ENCODE data around the gene ELF4. TPM values are rescaled to one million over a fixed set of nuclear protein-coding genes. Genes with fewer than 3 reads are reported as not detected.

Gene ELF4
- total and polyA plus RNA-seq, 2 of the 4 experiments (the other 2 are of a cell fraction) = 10.9 to 19.0 TPM

DNA sequence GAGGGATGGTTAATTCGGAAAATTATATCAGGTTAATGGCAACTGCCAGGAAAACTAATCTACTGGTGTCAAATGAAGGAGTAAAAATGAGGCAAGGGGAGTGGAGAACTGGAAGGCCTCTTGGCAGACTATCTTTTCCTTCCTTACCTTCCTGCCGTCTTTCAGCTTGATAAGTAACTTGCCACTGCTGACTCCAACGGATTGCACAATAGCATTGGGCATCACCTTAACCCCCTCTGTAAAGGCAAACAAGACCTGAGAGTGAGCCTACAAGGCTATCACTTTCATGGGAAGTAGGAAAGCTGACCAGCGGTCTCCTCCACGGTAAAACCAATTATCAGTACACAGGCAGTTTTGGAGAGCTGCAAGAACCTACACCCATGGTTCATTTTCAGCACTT lies 26.2 kb upstream of the ELF4 start:
- H2BK120ac ChIP-seq (ENCODE audit: low read depth, low read length) = no peak overlapping the region

More for the DNA sequence above, 26.2 kb upstream of the ELF4 start:
- Histone ChIP-seq H3K56ac (ENCODE audit: extremely low read depth, insufficient read depth, low read length) (no peak overlapping the region), H3K27me3 (ENCODE audit: control insufficient read depth, insufficient read depth, low read length) (peaks cover under 1% of the 10 kb centered on the region), H3K23ac (ENCODE audit: low read depth, low read length) (no peak overlapping the region), H4K91ac (ENCODE audit: insufficient read depth, low read depth, low read length) (no peak overlapping the region), H3K9me1 (ENCODE audit: insufficient read depth, low read length) (no peaks in the 10 kb centered on the region), H3K9me3 (ENCODE audit: control insufficient read depth, insufficient read depth, low read length) (no peaks in the 10 kb centered on the region), H2AK9ac (replicated peaks; ENCODE audit: low read depth, low read length, poor library complexity) (no peak overlapping the region), H2AFZ (replicated peaks; ENCODE audit: low read length, poor library complexity) (no peak overlapping the region), H3K27ac (ENCODE audit: insufficient read depth, low read length) (no peak overlapping the region), H3K18ac (ENCODE audit: low read depth, low read length) (no peak overlapping the region), H3K14ac (replicated peaks; ENCODE audit: low read depth, low read length) (no peak overlapping the region), H3K4ac (ENCODE audit: low read depth, low read length) (no peak overlapping the region), H3K79me1 (ENCODE audit: low read depth in 1 of 2, low read length in 2 of 2) (no peaks in the 10 kb centered on the region), H2BK5ac (ENCODE audit: low read depth, low read length, poor library complexity, severe bottlenecking) (no peak overlapping the region), H3K4me1 (ENCODE audit: control insufficient read depth, insufficient read depth, low read length) (no peaks in the 10 kb centered on the region), H3K4me2 (ENCODE audit: low read depth, low read length) (no peak overlapping the region), H2BK20ac (ENCODE audit: low read depth, low read length) (no peak overlapping the region), H2BK15ac (ENCODE audit: low read depth, low read length) (no peak overlapping the region), H4K5ac (ENCODE audit: low read depth, low read length) (no peak overlapping the region), H3K4me3 (ENCODE audit: insufficient read depth, low read depth, low read length) (no peak overlapping the region), H4K20me1 (ENCODE audit: insufficient read depth, low read length) (no peaks in the 10 kb centered on the region), H3K9ac (ENCODE audit: low read depth, low read length) (no peak overlapping the region), H2AK5ac (ENCODE audit: low read depth, low read length) (no peak overlapping the region), H4K8ac (ENCODE audit: low read depth in 2 of 2, low read length in 2 of 2) (no peak overlapping the region), H3K36me3 (ENCODE audit: control insufficient read depth, insufficient read depth, low read length) (peaks cover 20% of the 10 kb centered on the region)
- BruUV-seq (replicated peaks) = no TSS peak
- TF ChIP-seq MXI1 (IDR thresholded peaks at IDR 0.05; ENCODE audit: borderline replicate concordance, low read depth, low read length) (no peak), CEBPB (IDR thresholded peaks at IDR 0.05; ENCODE audit: low read depth, low read length) (peak; percentile 75)
- ATAC-seq (ENCODE audit: low read depth) (no peak), DNase-seq (no peak)
- ChIA-PET CTCF (interaction anchor here (0.7 kb wide), 1 partner anchor 9 kb away, joined by 3 read pairs; no protein-coding TSS in a partner anchor), POLR2A (ENCODE audit: unreplicated experiment) (no interaction called here)
- 100% methylated on average over 1 of the region's 5 CpGs; no CpG with 5 or more reads in 1 of the 2 experiments for WGBS, 2 experiments (ENCODE audit: extremely low coverage in 2 of 2, insufficient read length in 1 of 2)
- in situ Hi-C loops (cut with MboI; ENCODE audit: low sequenced_read_pairs) (no loop called here), intact Hi-C loops (cut with micrococcal nuclease) (no loop called here), dilution Hi-C loops (cut with HindIII; ENCODE audit: low sequenced_read_pairs, unreplicated experiment) (no loop called here)
